Measurements from ENCODE around the gene TMEM235.

- TF ChIP-seq POLR2AphosphoS5 (IDR thresholded peaks at IDR 0.05; ENCODE audit: borderline replicate concordance, low read depth, low read length) = no peak
- TF ChIP-seq EZH2 (IDR thresholded peaks at IDR 0.05) = no peak
- TF ChIP-seq FOXP2 (optimal IDR thresholded peaks at IDR 0.05; ENCODE audit: control extremely low read depth, extremely low read length, insufficient read depth) = no peak
These were observed 26.4 kb downstream of the TMEM235 start for GRCh38 chr17:78257810-78258322.

Measured in SK-N-MC (cell line).